ENCODE measurements around the gene RIPPLY2.
A peak's percentile ranks its signal among the peaks of the same experiment; 100 is the strongest.
"Not testable (repeated sequence)": the region's sequence is repeated elsewhere in the genome, so short reads cannot be mapped to it uniquely, and the experiment has no call there.

Gene RIPPLY2

GRCh38 chr6:83860782-83861495, 7.8 kb downstream of the RIPPLY2 start:
- DNase-seq, result no peak

- no peak for DNase-seq
These were observed 9.8 kb downstream of the RIPPLY2 start for GRCh38 chr6:83862776-83863471.

GRCh38 chr6:83867043-83867442, 13.9 kb downstream of the RIPPLY2 start:
- DNase-seq, result no peak

- DNase-seq, result peak in 4 of 6 experiments; percentile 2 to 21 (median 12)
These were observed 14.5 kb downstream of the RIPPLY2 start for GRCh38 chr6:83867527-83868161.

GRCh38 chr6:83868639-83869038, 15.5 kb downstream of the RIPPLY2 start:
- DNase-seq, result no peak

GRCh38 chr6:83870649-83871048, 17.5 kb downstream of the RIPPLY2 start:
- no peak for DNase-seq

- DNase-seq, result no peak
These were observed 19.4 kb downstream of the RIPPLY2 start for GRCh38 chr6:83872386-83873118.

- DNase-seq, result no peak
These were observed 20.7 kb downstream of the RIPPLY2 start for GRCh38 chr6:83873869-83874268.

GRCh38 chr6:83875843-83876242, 22.7 kb downstream of the RIPPLY2 start:
- no peak for DNase-seq

GRCh38 chr6:83878902-83879644, 25.9 kb downstream of the RIPPLY2 start:
- DNase-seq, result no peak

GRCh38 chr6:83879746-83880145, 26.6 kb downstream of the RIPPLY2 start:
- no peak for DNase-seq

- DNase-seq, result no peak
These were observed 30.1 kb downstream of the RIPPLY2 start for GRCh38 chr6:83883240-83883639.

- DNase-seq, result peak in 3 of 6 experiments; percentile 44 to 53 (median 48)
These were observed 31.4 kb downstream of the RIPPLY2 start for GRCh38 chr6:83884523-83884922.

GRCh38 chr6:83885984-83886383, 32.8 kb downstream of the RIPPLY2 start:
- DNase-seq, result no peak

GRCh38 chr6:83889621-83890020, 36.5 kb downstream of the RIPPLY2 start:
- DNase-seq, result no peak

- no peak for DNase-seq
These were observed 37.4 kb downstream of the RIPPLY2 start for GRCh38 chr6:83890520-83890919.

- no peak for DNase-seq
These were observed 38.4 kb downstream of the RIPPLY2 start for GRCh38 chr6:83891586-83891985.

- DNase-seq, result no peak
These were observed 39.9 kb downstream of the RIPPLY2 start for GRCh38 chr6:83893024-83893423.

- not testable (repeated sequence) for DNase-seq
These were observed 43.9 kb downstream of the RIPPLY2 start for GRCh38 chr6:83897094-83897493.

GRCh38 chr6:83901624-83902023, 48.5 kb downstream of the RIPPLY2 start:
- no peak for DNase-seq

- DNase-seq, result no peak
These were observed 51.2 kb downstream of the RIPPLY2 start for GRCh38 chr6:83904395-83904794.

GRCh38 chr6:83905648-83906047, 52.5 kb downstream of the RIPPLY2 start:
- DNase-seq, result no peak
